H9 (cell line): ENCODE measurements around the gene BLACAT1. TPM values are rescaled to one million over a fixed set of nuclear protein-coding genes. Genes with fewer than 3 reads are reported as not detected.
A peak's percentile ranks its signal among the peaks of the same experiment; 100 is the strongest.

Experiments used
- DNase-seq: peaks from one replicate; pipeline ENCODE4 v3.0.0-alpha.2; 2017
- H2AFZ ChIP-seq: one replicate; pipeline ENCODE4 v1.6.1; 2013; ENCODE audit warnings: mild to moderate bottlenecking, low read length, control low read depth, moderate library complexity
- H2AK5ac ChIP-seq: 2 replicates; pipeline ENCODE4 v1.6.1; 2013; ENCODE audit warnings: low read length, control low read depth, mixed read lengths; ENCODE audit not compliant: insufficient read length
- H2BK120ac ChIP-seq: one replicate; pipeline ENCODE4 v1.6.1; 2013; ENCODE audit warnings: low read depth, mild to moderate bottlenecking, low read length, control low read depth, inconsistent platforms; ENCODE audit not compliant: poor library complexity, severe bottlenecking
- H2BK12ac ChIP-seq: 2 replicates; pipeline ENCODE4 v1.6.1; 2013; ENCODE audit warnings: low read length, control low read depth, mixed read lengths, low read depth; ENCODE audit not compliant: insufficient read length
- H2BK15ac ChIP-seq: 2 replicates; pipeline ENCODE4 v1.6.1; 2013; ENCODE audit warnings: low read depth, low read length, control low read depth
- H2BK20ac ChIP-seq: one replicate; pipeline ENCODE4 v1.6.1; 2013; ENCODE audit warnings: low read depth, mild to moderate bottlenecking, low read length, control low read depth, inconsistent platforms; ENCODE audit not compliant: poor library complexity, severe bottlenecking
- H2BK5ac ChIP-seq: 2 replicates; pipeline ENCODE4 v1.6.1; 2013; ENCODE audit warnings: low read length, control low read depth, mixed read lengths; ENCODE audit not compliant: insufficient read length
- H3K14ac ChIP-seq: 2 replicates; pipeline ENCODE4 v1.6.1; 2013; ENCODE audit warnings: low read length, control low read depth; ENCODE audit not compliant: insufficient read depth
- H3K18ac ChIP-seq: 2 replicates; pipeline ENCODE4 v1.6.1; 2013; ENCODE audit warnings: low read depth, mild to moderate bottlenecking, mixed read lengths, low read length, control low read depth; ENCODE audit not compliant: insufficient read length
- H3K23ac ChIP-seq: 2 replicates; pipeline ENCODE4 v1.6.1; 2013; ENCODE audit warnings: low read length, control low read depth, mixed read lengths, low read depth; ENCODE audit not compliant: insufficient read length
- H3K23me2 ChIP-seq: 2 replicates; pipeline ENCODE4 v1.6.1; 2013; ENCODE audit warnings: low read depth, mild to moderate bottlenecking, mixed read lengths, low read length, control low read depth; ENCODE audit not compliant: insufficient read length, poor library complexity, severe bottlenecking
- H3K27ac ChIP-seq: 2 replicates; pipeline ENCODE4 v1.5.1; 2013; ENCODE audit warnings: low read length, control low read depth, mixed read lengths, low read depth; ENCODE audit not compliant: insufficient read length
- H3K27me3 ChIP-seq: 2 replicates; pipeline ENCODE4 v1.6.1; 2013; ENCODE audit warnings: low read length, control low read depth, inconsistent platforms; ENCODE audit not compliant: insufficient read depth
- H3K4ac ChIP-seq: 2 replicates; pipeline ENCODE4 v1.6.1; 2013; ENCODE audit warnings: low read depth, mild to moderate bottlenecking, control low read depth, inconsistent platforms, low read length, moderate library complexity
- H3K4me1 ChIP-seq: 2 replicates; pipeline ENCODE4 v1.6.1; 2013; ENCODE audit warnings: low read length, control low read depth, inconsistent platforms; ENCODE audit not compliant: insufficient read depth
- H3K4me2 ChIP-seq: 2 replicates; pipeline ENCODE4 v1.6.1; 2013; ENCODE audit warnings: low read length, control low read depth, mixed read lengths; ENCODE audit not compliant: insufficient read length, insufficient read depth
- H3K56ac ChIP-seq: 2 replicates; pipeline ENCODE4 v1.6.1; 2013; ENCODE audit warnings: low read depth, mild to moderate bottlenecking, mixed read lengths, low read length, control low read depth; ENCODE audit not compliant: insufficient read length
- H3K79me1 ChIP-seq: 2 replicates; pipeline ENCODE4 v1.6.1; 2013; ENCODE audit warnings: low read depth, mild to moderate bottlenecking, moderate library complexity, low read length, control low read depth, inconsistent platforms; ENCODE audit not compliant: insufficient read depth, poor library complexity, severe bottlenecking
- H3K79me2 ChIP-seq: 2 replicates; pipeline ENCODE4 v1.6.1; 2013; ENCODE audit warnings: low read length, control low read depth, inconsistent platforms; ENCODE audit not compliant: insufficient read depth
- H3K9ac ChIP-seq: 2 replicates; pipeline ENCODE4 v1.6.1; 2013; ENCODE audit warnings: low read length, control low read depth, mixed read lengths; ENCODE audit not compliant: insufficient read length; ENCODE audit errors: extremely low read depth
- H3K9me3 ChIP-seq: one replicate; pipeline ENCODE4 v1.6.1; 2013; ENCODE audit warnings: low read depth, low read length, inconsistent platforms; ENCODE audit not compliant: control insufficient read depth
- H3T11ph ChIP-seq: one replicate; pipeline ENCODE4 v1.6.1; 2013; ENCODE audit warnings: mild to moderate bottlenecking, low read length, control low read depth, inconsistent platforms
- H4K20me1 ChIP-seq: one replicate; pipeline ENCODE4 v1.6.1; 2013; ENCODE audit not compliant: control insufficient read depth, insufficient read length, insufficient read depth
- H4K5ac ChIP-seq: 2 replicates; pipeline ENCODE4 v1.6.1; 2013; ENCODE audit warnings: low read depth, mild to moderate bottlenecking, mixed read lengths, low read length, control low read depth; ENCODE audit not compliant: insufficient read length
- H4K8ac ChIP-seq: replicated peaks from 2 replicates; pipeline ENCODE4 v1.6.1; 2013; ENCODE audit warnings: low read length, control low read depth, mixed read lengths, low read depth; ENCODE audit not compliant: insufficient read length
- H4K91ac ChIP-seq: 2 replicates; pipeline ENCODE4 v1.6.1; 2013; ENCODE audit warnings: low read depth, mild to moderate bottlenecking, moderate library complexity, mixed read lengths, low read length, control low read depth; ENCODE audit not compliant: insufficient read length
- H3K27ac Mint-ChIP-seq, 3 experiments: 2 replicates in 2 of 3; 3 replicates in 1 of 3; pipeline ENCODE4 v1.8.0; 2020 to 2021; ENCODE audit warnings: mixed read lengths in 3 of 3, mild to moderate bottlenecking in 1 of 3, moderate library complexity in 1 of 3
- H3K27me3 Mint-ChIP-seq: 2 replicates; pipeline ENCODE4 v1.8.0; 2021; ENCODE audit warnings: low read depth, mild to moderate bottlenecking, moderate library complexity, mixed read lengths
- H3K36me3 Mint-ChIP-seq, 3 experiments: 2 replicates in 2 of 3; 3 replicates in 1 of 3; pipeline ENCODE4 v1.8.0; 2020 to 2021; ENCODE audit warnings: low read depth in 3 of 3, mixed read lengths in 3 of 3; ENCODE audit not compliant: insufficient read depth in 1 of 3
- H3K4me1 Mint-ChIP-seq, 2 experiments: 2 replicates each; pipeline ENCODE4 v1.8.0; 2020; ENCODE audit warnings: mixed read lengths in 2 of 2
- H3K4me3 Mint-ChIP-seq, 2 experiments: 2 replicates in 1 of 2; 3 replicates in 1 of 2; pipeline ENCODE4 v1.8.0; 2020 to 2021; ENCODE audit warnings: mild to moderate bottlenecking in 2 of 2, mixed read lengths in 2 of 2, moderate library complexity in 1 of 2
- H3K9me3 Mint-ChIP-seq, 2 experiments: 2 replicates in 1 of 2; 3 replicates in 1 of 2; pipeline ENCODE4 v1.8.0; 2020; ENCODE audit warnings: mild to moderate bottlenecking in 2 of 2, mixed read lengths in 2 of 2, moderate library complexity in 1 of 2
- WGBS: extraction: QIAGEN DNeasy Blood & Tissue Kit; methylation state at CpG from one replicate; pipeline ENCODE4 v1.1.7; 2013; ENCODE audit warnings: missing lambda C conversion rate, low lambda C conversion rate, mixed read lengths; ENCODE audit not compliant: insufficient read length; ENCODE audit errors: extremely low coverage; 5-methylcytosine and 5-hydroxymethylcytosine counted together
- total RNA-seq: library from RNA; stranded (reverse); gene quantifications from 2 replicates; pipeline ENCODE4 v1.2.1, GENCODE V29; 2021
- TF ChIP-seq, protein P1 (sequence below): fragments of 200-600 bp; sonication (generic); conservative IDR thresholded peaks from 3 replicates; pipeline ENCODE4 v1.8.0; 2021; ENCODE audit warnings: antibody characterized with exemption, mild to moderate bottlenecking

The BLACAT1 gene
- total RNA-seq, 1 experiment from 2014 or later: 4.0 TPM

DNA sequence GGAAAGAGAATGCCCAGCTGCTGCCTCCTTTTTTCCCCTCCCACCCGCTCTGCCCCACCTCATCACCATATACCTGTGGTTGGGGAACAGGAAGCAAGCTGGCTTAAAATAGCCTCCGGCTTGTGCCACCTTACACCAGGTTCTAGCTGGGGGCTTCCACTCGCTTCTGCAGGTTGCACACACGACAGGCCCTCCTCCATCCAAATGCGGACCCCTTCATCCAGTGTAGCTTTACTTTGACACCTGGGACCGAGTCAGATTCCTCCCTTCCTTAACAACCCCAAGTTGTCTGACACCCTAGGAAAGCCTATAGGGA lies 14.6 kb downstream of the BLACAT1 start:
- Histone ChIP-seq H2BK15ac (no peak overlapping the region), H4K20me1 (no peaks in the 10 kb centered on the region), H2AFZ (no peak overlapping the region), H4K91ac (no peak overlapping the region), H3K79me2 (no peaks in the 10 kb centered on the region), H3K56ac (no peak overlapping the region), H3K23ac (no peak overlapping the region), H3K27ac (no peak overlapping the region), H3K4me2 (no peak overlapping the region), H3K79me1 (no peaks in the 10 kb centered on the region), H3K18ac (no peak overlapping the region), H3K4ac (no peak overlapping the region), H4K8ac (no peak overlapping the region), H3T11ph (no peak overlapping the region), H4K5ac (no peak overlapping the region), H3K9me3 (no peaks in the 10 kb centered on the region), H3K4me1 (peaks cover 40% of the 10 kb centered on the region; the same call in 1 of the 2 replicates), H3K23me2 (no peaks in the 10 kb centered on the region), H3K14ac (no peak overlapping the region), H3K9ac (no peak overlapping the region), H2BK120ac (no peak overlapping the region), H2BK20ac (no peak overlapping the region), H2BK12ac (no peak overlapping the region), H2AK5ac (no peak overlapping the region), H2BK5ac (no peak overlapping the region), H3K27me3 (no peaks in the 10 kb centered on the region)
- Mint-ChIP-seq H3K9me3 (no peaks in the 10 kb centered on the region), H3K4me1 (peaks cover 70 to 78% of the 10 kb centered on the region in 2 experiments), H3K27me3 (peaks cover 22% of the 10 kb centered on the region), H3K27ac (peak overlapping the region; percentile 84 to 93 (median 92); a peak in 6 of 7 replicates), H3K4me3 (peak overlapping the region in 1 of 2 experiments; percentile 5; a peak in 1 of 5 replicates), H3K36me3 (peaks cover 0 to 13% (median 5%) of the 10 kb centered on the region in 3 experiments; a peak in 5 of 7 replicates)
- TF ChIP-seq, protein P1, sequence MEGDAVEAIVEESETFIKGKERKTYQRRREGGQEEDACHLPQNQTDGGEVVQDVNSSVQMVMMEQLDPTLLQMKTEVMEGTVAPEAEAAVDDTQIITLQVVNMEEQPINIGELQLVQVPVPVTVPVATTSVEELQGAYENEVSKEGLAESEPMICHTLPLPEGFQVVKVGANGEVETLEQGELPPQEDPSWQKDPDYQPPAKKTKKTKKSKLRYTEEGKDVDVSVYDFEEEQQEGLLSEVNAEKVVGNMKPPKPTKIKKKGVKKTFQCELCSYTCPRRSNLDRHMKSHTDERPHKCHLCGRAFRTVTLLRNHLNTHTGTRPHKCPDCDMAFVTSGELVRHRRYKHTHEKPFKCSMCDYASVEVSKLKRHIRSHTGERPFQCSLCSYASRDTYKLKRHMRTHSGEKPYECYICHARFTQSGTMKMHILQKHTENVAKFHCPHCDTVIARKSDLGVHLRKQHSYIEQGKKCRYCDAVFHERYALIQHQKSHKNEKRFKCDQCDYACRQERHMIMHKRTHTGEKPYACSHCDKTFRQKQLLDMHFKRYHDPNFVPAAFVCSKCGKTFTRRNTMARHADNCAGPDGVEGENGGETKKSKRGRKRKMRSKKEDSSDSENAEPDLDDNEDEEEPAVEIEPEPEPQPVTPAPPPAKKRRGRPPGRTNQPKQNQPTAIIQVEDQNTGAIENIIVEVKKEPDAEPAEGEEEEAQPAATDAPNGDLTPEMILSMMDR: no peak
- no CpG with 5 or more reads among the region's 6 CpGs for WGBS
- DNase-seq: no peak
